ENCODE data around the gene TMEM95.

The TMEM95 gene

DNA sequence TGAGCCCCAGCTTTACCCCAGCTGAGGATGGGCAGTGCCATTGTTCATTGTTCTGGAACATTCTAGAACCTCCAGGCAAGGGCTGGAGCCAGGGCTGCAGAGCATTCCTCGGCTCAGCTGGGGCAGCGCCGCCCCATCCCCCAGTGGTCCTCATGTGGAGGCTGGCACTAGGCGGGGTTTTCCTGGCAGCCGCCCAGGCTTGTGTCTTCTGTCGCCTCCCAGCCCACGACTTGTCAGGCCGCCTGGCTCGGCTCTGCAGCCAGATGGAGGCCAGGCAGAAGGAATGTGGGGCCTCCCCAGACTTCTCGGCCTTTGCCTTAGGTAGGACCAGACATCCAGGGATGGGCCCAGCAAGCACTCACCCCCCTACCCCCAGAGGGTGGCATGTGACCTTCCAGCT is at the start of gene TMEM95:
Gene TMEM95, plus strand, starts transcription at position 104 of the 400 bp plus-strand sequence. Its CDS starts 49 bp downstream, at position 153.
- FAIRE-seq, result no peak

DNA sequence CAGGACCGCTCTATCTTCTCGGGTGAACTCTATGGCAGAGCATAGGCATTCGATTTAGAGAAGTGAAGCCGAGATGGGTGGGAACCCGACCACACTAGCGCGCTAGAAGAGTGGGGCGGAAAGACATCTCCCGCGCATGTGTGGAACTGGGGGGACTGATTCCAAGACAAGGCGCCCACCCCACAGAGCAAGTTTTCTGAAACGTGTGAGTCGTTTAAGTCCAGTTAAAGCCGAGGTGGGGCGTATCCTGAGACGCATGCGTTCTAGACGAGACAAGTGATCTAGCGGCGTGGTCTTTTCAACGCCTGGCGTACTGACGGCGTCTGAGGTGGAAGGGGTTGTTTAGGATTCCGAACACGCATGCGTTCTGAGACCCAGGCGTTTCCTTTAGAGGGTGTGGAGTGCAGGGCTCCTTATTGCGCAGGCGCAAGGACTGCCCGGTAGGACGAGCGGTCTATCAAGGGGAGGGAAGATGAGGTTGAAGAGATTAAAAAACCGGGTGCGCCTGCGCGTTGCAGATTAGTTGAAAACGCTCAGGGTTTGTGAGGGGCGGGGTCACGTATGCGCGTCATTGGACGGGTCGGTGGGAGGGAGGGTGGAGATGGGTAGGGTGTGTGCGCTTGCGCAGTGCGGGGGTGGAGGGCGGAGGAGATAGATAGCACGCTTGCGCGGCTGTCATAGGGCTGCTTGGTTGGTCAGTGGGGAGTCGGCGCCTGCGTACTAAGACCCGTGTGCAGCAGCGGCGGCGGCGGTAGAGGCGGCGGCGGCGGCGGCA is 47.9 kb upstream of the TMEM95 start, which contains the start of gene EIF5A:
Gene EIF5A, plus strand, starts transcription at position 718 of the 775 bp plus-strand sequence. CDS start 2,008 bp downstream, outside the sequence.
- peak; percentile 89 for FAIRE-seq

DNA sequence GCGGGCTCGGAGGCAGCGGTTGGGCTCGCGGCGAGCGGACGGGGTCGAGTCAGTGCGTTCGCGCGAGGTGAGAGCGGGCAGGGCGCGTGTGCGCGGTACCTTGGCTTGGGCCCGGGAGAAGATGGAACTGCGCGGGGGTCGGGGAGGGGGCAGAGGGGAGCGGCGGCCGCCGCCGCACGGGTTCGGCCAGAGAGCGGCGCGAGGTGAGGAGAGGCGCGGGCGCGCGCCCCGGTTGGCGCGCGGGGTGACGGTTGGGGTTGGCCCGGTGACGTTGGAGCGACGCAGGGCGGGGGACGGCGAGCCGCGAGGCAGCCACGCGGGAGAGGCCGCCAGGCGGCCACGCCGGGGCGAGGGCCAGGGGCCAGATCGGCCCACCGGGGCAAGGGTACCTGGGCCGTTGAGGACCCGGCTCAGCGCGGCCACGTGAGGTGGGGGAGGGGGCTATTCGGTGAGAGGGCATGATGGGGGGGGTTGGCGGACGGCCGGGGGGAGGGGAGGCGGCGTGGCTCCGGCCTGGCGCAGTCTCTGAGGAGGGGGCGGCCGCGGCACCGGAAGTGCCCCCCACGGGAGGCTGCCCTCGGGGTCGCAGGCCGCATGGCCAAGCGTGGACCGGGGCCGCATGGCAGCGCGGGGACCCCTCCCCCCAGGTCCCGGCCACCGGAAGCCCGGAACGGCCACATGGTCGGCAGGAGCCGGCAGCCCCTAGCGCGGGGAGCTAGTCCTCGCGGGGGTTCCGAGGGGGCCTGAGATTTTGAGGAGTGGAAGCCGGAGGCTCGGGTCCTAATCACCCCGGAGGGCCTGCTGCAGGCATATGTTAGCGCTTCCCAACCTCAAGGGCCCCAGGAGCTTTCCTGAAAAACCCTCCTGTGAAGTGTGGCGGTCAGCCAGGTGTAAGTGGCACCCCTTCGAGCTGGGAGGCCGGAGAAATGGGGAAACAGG is 47.0 kb upstream of the TMEM95 start:
- FAIRE-seq, result no peak

DNA sequence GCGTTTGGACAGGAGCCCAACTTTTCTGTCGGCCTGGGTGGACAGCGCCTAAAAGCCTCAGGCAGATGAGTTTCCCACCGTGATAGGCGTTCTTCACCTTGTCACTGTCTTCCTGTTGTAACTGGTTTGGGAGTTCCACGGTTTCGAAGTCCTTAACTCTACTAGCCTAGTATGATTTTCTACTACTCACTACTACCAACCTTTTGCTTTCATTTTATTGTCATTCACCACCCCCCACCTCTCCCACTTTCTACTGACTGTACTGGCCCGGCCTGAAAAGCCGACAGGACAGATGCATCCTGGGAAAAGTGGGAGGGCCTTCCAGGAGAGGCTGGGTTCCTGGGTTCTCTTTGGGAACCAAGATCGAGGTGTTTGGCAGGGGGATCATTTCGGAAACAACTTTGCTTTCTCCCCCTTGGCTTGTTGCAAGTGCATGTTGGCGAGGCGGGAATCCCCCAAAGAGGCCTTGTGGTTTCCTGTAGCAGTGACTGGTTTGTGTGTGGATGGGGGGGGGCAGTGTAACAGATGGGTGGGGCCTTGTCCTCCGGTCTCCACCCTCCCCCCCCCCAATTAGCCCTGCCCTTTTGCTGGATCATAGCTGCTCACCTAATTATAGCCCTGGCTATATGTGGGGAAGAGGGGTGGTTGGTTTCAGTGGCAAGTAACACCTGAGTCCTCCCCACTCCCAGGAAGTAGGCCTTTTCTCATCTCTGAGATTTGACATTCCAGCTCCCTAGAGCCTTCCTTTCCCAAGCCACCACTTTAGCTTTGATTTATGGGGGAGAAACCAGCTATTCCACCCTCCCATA is 46.1 kb upstream of the TMEM95 start:
- FAIRE-seq, result no peak

- no peak for FAIRE-seq
Observed at GRCh38 chr17:7309628-7310027, 45.3 kb upstream of the TMEM95 start.

- FAIRE-seq, result no peak
Observed at GRCh38 chr17:7311110-7311705, 43.7 kb upstream of the TMEM95 start.

DNA sequence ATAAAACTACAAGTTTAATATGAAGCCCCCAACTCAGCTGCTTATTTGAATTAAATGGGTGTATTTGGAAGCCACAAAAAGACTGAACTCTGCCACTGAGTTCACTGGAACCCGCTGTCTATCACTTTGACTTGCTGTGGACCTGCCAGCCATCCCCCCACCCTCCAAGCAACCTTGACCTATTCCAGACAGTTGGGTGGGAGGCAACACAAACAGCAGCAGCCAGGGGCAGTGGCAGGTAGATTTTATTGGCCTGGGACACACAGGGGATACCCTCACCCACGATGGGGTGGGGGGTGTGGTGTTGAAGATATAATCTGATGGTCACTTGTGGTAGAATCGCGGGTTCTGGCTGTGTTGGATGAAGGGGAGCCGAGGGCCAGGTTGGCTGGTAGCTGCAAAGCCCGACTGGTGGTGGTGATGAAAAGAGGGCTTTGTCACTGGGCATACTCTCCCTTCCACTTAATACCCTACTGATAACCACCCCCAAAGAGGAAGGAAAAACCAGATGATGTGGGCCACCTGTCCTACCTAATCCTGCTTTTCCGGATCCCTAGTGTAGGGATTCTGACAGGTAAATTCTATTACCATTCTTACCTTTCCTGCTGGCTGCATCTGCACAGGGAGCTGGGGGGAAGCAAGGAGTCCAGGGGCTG is 42.4 kb upstream of the TMEM95 start:
- no peak for FAIRE-seq

DNA sequence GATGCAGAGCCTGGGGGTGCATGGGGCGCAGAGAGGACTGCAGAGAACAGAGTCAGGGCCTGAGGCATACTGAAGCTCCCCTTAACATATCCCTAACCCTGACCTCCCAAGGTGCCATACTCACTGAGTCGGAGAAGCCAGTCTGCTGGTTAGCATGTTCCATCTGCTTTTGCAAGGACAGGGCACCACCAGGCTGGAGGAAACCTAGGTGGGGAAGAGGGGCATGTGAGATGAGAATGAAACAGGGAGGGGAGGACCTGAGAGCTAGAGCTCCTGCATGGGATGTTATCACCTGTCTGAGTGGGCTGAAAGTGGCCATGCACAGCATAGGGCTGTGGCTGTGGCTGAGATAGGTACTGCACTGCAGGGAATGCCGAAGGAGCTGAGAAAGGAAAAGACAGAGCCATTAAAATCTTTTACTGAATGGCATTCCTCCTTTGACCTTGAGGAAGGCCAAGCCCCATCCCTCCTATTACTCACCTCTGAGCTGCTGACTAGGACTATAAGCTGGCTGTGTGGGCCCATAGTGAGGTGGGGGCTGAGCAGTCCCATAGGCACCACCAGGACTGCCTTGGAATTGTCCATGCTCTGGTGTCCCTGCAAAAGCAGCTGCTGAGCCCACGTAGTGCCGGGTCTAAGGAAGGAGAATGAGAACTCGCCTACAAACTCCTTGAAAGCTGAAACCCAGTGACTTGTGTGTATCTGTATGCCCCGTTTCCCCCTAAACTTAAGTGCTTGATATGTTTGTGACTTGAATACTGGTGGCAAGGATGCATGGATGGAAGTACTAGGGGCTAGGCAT is 41.7 kb upstream of the TMEM95 start:
- FAIRE-seq, result no peak

GRCh38 chr17:7313890-7314718 is 40.9 kb upstream of the TMEM95 start:
- no peak for FAIRE-seq

DNA sequence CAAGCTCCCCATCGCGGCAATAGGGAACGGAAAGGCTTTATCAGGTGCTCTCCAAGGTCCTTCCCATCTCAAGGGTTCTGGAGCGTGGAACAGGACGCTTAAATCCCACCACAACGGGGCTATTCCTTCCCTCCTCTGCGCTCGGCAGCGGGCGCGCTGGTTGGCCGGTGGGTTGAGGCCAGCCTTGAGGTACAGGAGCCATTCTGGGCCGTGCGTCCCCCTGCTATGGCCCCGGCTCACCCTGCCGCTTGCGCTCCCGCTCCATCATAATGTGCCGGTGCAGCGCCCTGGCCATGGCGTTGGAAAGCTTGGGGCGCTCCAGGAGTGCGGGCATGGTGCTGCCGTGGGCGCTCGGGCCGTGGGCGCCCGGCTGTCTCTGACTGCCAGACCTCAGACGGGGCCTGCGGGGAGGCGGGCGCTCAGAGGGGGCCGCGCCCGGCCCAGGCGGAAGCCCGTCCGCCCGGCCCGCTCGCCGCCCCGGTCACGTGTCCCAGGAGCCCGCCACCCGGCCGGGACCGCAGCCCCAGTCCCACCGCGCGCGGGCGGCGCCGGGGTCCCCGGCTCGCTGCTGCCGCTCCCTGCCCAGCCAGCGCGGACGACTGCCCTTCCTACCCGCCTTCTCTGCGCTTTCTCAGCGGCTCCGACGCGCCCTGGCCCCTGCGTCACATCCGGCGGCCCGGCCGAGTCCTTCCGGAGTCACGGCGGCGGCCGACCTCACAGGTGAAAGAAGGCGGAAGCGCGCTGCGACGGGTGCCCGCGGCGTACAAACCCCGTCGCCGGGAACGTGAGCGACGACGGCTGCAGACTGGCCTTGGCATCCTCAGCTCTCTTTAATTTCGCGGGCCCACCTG is 40.0 kb upstream of the TMEM95 start, which contains the start of gene GPS2:
Gene GPS2, minus strand, starts transcription at position 642 of the 851 bp plus-strand sequence. Its CDS starts 308 bp downstream, at position 334.
- no peak for FAIRE-seq

DNA sequence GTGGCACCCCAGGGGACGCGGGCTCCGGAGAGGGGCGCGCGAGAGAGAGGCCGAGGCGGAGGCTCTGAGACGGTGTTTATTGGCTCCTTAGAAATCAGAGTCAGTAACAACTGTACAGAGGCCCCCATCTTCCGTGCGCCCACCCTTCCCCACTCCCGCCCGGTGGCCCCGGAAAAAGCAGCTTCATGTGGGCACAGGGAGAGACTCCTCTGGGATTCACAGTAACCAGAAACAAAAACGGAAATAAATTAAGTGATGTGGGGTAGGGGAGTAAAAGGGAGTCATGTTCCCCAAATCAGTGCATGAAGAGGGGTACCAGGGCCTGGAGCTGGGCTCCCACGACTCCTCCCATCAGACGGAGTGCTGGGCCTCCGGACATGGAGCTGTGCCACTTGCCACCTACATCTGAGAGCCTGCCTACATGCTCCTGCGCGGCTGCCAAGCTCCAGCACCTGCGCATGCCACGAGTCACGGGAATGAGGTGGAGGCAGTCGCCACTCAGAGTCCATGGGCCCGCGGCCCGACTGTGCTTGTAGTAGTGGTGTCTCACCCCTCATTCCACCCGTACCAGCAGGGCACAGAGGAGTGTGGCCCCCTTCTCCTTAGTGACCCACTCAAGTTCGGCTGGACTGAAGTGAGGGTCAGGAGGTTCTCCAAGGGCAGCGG is 39.3 kb upstream of the TMEM95 start:
- FAIRE-seq, result no peak

DNA sequence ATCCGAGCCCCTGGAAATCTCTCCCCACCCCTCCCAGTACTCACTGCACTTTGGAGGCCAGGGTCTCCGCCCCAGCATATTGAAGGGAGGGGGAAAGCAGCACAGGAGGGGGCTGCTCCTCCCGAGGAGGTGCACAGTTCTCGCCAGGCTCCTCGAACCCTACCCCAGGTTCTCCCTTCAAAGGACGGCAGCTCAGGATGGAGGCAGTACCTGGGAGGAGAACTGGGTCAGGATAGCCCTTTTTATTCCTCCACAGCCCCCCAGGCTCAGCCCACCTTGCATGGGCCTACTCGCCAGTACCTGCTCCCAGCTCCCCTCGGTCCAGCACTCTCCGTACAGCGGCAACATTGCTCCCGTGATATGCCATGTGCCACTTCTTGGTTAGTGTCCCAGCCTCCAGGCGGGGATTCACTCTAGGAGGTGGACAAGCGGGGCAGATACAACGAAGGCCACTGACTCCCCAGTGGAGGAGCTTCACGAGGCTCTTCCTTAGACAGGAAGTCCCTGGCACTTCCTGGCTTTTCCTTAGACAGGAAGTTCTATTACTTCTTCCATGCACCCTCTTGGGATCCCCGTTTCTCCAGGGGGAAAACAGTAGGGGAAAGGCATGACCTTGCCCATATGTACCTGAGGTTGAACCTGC is 37.7 kb upstream of the TMEM95 start:
- no peak for FAIRE-seq

- no peak for FAIRE-seq
Observed at GRCh38 chr17:7318121-7318860, 36.7 kb upstream of the TMEM95 start.

- FAIRE-seq, result no peak
Observed at GRCh38 chr17:7321466-7321865, 33.5 kb upstream of the TMEM95 start.

DNA sequence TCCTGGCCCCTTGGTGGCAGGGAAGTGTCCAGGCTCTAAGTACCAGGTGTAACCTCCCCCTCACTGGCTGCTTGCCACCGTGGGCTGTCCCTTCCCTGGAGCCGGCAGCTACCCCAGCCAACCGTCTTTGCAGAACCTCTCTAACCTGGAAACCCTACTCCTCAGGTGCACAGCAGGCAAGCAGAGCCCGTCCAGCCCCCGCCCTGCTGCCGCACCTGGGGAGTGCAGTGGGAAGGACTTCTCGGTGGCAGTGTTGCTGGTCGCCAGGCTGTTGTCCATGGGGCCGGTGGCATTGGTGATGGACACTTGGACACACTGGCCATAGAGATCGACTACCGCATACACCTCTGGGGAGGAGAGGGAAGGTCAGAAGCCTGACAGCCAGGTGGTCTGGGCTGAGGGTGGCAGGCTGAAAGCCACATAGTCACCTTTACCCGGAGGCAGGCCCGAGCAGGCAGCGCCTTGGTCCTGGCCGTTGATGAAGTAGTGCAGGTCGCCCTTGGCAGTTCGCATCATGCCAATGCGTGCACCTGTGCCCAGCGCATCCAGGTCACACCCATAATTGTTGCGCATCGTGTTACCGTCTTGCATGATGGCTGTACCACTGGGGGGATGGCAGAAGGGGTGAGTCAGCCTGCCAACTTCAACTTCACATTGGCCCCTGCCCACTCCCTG is 32.3 kb upstream of the TMEM95 start:
- FAIRE-seq, result no peak

GRCh38 chr17:7323731-7324437 is 31.1 kb upstream of the TMEM95 start:
- FAIRE-seq, result no peak
